ENCODE measurements around the gene RGP1.

Gene RGP1

GRCh38 chr9:35776018-35776417, 26.9 kb downstream of the RGP1 start:
- DNase-seq, result no peak

DNA sequence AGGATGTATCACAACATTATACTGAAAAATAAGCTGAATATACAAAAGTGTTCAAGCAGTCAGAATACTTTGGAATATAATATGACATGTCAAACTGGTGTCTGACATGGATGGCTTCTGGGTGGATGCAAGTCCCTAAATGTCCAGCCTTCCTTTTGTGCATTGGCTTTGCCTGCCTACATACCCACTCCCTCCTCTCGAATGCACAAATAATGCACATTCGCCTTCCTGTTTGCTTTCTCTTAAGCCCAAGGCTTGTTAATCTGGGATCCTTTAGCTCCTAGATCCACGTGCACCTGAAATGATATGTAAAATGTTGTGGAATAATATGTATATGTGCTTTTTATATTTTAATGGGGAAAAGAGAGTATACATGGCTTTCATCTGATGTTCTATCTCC, 29.4 kb downstream of the RGP1 start:
- DNase-seq, result no peak

- no peak for DNase-seq
Measured at GRCh38 chr9:35781066-35781465, 32.0 kb downstream of the RGP1 start.

DNA sequence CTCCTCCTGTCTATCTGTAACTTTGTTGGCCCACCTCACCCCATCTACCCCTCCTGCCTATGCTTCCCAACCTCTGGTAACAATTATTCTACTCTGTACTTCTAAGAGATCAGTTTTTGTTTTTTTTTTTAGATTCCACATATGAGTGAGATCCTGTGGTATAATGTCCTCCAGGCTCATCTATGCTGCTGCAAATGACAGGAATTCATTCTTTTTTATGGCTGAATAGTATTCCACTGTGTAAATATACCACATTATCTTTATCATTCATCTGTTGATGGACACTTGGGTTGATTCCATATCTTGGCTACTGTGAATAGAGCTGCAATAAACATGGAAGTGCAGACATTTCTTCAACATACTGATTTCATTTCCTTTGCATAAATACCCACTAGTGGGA, 34.3 kb downstream of the RGP1 start:
- no peak for DNase-seq

DNA sequence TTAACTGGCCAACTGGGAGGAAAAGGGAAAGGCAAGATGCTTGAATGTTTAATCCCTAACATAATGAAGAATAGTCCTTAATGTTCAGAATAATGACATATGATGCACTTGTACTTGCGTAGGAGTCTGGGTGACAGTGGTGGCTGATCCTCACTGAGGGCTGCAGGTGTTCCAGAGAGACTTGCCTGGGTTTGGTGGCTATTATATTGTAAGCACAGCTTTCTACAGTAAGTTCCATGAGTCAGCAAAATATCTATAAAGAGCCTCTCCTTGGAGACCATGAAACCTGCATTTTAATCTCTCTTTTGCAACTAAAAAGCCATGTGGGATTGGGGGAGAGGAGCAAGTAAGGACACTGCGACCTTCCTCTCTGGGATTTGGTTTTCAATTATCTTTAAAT, 40.5 kb downstream of the RGP1 start:
- no peak for DNase-seq

- DNase-seq, result no peak
Measured at GRCh38 chr9:35790025-35790384, 40.9 kb downstream of the RGP1 start.

GRCh38 chr9:35790385-35791296, 41.6 kb downstream of the RGP1 start:
- DNase-seq, result peak; percentile 48

GRCh38 chr9:35791297-35791921, 42.3 kb downstream of the RGP1 start, which contains the start of gene NPR2:
NPR2 (plus strand) TSS chr9:35791591; CDS start chr9:35792409, 818 bp downstream.
- DNase-seq, result no peak

- no peak for DNase-seq
Measured at GRCh38 chr9:35792024-35792813, 43.1 kb downstream of the RGP1 start.

DNA sequence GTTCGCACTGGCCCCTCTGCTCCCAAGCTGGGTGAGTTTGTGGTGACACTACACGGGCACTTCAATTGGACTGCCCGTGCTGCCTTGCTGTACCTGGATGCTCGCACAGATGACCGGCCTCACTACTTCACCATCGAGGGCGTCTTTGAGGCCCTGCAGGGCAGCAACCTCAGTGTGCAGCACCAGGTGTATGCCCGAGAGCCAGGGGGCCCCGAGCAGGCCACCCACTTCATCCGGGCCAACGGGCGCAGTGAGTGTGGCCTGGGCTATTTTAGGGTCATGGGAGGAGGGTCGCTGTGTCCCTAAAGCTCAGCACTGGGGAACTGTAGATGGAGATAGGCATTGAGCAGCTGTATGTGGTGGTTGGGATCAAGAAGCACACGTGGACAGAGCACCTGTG, 43.7 kb downstream of the RGP1 start:
- DNase-seq, result no peak

DNA sequence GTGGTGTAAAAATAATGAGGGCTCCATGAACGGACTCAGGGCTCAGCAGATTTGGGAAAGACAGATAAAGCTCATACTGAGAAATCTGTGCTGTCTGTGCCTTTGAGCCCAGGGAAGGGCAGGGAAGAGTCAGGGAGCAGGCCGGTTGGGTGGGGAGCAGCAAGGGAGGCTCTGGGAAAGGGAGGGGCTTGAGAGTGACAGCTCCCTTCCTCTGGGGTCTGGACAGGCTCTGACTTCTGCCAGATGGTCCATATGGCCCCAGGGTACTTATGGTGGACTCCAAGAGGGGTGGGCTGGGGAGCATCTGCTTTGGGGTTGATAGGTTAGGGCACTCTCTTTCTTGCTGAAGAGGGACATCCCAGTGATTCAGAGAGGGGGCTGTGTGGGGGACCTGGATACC, 44.4 kb downstream of the RGP1 start:
- no peak for DNase-seq

DNA sequence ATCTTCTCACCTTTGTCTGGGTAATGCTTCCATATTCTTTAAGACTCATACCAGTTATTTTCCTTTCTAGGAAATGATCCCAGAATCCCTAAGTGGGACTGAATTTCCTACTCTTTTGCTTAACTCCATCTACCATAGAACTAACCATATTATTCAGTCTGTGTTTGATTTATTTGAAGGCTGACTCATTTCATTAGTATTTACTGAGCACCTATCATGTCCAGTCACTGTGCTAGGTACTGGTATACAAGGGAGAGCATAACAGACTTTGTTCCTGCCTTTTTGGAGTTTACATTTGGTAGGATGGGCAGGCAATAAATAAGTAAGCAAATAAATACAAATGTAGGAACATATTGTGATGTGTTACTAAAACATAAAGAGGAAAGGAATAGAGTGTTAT, 46.6 kb downstream of the RGP1 start:
- no peak for DNase-seq

DNA sequence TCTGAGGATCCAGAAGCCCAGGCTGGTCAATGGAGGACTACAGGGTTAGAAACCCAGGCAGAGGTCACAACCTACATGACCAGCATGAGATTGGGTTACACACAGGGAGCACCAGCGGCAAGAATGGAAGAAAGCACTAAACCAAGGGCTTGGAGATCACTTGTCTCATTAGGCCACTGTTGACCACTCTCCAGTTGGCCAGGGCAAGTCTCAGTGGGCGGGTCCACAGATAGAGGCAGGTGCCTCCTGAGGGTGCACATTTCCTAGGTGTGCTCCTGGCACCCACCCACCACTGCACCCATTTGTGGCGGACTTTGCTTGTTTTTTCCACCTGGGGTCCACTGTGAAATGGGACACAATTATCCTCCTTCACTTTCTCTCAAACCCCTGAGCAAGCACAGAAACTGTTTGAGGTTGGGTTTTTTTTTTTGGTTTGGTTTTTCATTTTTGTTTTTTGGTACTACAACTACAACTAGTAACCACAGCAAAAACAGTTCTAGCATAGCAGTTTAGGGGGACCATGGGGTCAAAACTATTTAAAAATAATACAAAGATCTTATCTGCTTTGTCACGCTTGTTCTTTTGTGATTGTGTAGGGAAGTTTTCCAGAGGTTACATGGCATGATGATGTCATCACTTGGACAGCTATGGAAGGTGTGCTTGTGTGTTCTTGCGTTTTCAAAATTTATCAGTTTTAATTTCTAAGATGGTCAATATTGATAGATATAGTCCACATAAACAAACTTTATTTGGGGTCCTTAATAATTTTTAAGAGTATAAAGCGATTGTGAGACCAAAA, 48.4 kb downstream of the RGP1 start:
- no peak for DNase-seq

DNA sequence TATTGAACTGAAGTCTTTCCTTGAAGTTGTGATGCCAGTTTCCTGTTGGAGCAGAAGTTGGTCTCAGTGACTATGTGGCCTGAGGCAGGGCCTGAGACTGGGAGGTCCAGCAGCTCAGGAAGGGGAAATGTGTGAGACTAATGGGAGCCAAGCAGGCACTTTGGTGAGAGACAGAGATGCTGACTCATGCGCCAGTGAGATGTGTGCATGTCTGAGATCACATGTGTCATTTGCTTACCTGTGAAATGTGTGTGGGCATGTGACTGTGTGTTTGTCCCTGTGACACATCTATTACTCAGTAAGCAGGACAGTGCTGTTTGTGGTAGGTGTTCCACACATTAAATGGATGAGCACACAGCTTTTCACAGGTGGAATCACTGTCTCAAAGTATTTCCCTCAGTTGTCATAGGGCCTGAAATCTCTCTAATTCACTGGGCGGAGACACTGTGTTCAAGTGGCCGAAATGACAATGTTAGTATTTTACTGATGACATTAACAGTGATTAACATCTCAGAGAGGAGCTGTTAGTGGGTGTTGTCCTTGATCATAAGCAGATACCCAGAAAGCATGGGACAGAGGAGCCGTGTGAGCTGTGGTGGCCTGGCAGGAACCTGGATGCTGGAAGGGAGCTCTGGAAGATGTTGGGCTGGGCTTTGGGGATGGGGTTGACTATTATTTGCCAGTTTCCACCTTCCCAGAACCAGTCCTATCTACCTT, 49.7 kb downstream of the RGP1 start:
- no peak for DNase-seq

DNA sequence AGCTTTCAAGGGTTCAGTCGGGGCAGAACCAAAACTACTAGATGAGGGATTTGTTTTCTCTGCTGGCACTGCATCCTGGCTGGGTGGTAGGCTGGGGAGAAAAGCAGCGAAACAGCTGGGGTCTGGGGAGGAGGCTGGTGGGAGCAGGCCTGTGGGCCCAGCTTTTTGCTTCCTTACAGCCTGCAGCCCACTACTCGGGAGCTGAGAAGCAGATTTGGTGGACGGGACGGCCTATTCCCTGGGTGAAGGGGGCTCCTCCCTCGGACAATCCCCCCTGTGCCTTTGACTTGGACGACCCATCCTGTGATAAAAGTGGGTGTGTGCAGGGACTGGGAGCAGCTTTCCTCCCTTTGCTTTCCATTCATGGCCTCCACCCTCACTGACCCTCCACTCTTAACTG, 51.4 kb downstream of the RGP1 start:
- DNase-seq, result no peak

DNA sequence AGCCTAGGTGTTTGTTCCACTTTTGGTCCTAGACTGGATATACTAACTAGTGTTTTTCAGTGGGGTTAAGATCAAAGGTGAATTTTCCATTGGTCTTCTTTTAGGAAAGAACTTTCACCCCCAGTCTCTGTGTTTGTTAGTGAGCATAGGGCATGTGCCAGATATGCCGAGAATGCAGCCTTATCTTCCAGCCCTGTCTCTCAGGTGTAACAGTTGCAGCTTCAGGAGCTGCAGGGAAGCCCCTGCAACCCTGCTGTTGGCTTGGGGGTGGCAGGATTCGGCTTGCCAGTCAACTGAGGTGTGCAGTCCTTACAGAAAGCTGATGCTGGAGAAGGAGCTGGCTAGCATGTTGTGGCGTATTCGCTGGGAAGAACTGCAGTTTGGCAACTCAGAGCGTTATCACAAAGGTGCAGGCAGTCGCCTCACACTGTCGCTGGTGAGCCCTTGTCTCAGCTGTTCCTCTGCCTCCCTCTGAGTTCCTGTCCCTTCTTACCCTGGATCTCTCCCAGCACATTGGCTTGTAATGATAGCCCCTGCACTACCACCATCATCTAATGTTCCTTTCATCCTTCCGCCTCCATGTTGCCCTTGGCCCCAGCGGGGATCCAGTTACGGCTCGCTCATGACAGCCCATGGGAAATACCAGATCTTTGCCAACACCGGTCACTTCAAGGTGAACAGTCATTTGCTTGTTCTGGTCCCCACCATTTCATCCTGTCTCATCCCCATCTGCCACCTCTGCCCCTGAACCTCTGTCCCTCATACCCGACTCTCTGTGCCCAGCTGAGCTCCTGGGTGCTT, 52.4 kb downstream of the RGP1 start:
- no peak for DNase-seq

GRCh38 chr9:35806101-35806500, 57.0 kb downstream of the RGP1 start:
- DNase-seq, result no peak

All from activated T-cell treated with anti-CD3 and anti-CD28 coated beads, Interleukin-2, amount 50 U/mL, for 1 hour (primary cell).